SK-N-SH (cell line): ENCODE measurements around the gene PBXIP1. TPM values are rescaled to one million over a fixed set of nuclear protein-coding genes. Genes with fewer than 3 reads are reported as not detected.

Experiments
- CTCF ChIA-PET: fragments of 300-600, 350-600 bp; formaldehyde crosslinking; extraction: SDS; loops from one replicate; lab custom pipeline; 2021; lab: Yijun Ruan, JAX
- POLR2A ChIA-PET: fragments of 350-600 bp; sonication (Branson Sonifier 250); formaldehyde crosslinking; extraction: SDS; loops from one replicate; lab custom pipeline; 2020; ENCODE audit warnings: antibody characterized with exemption, inconsistent platforms; lab: Yijun Ruan, JAX
- DNase-seq: peaks from one replicate; pipeline ENCODE4 v3.0.0; 2012
- H2AFZ ChIP-seq: fragments of 200-600 bp; sonication (generic); 2 replicates; pipeline ENCODE4 v1.8.1; 2016; ENCODE audit warnings: antibody characterized with exemption, mild to moderate bottlenecking, low read depth
- H3F3A ChIP-seq: fragments of 200-600 bp; sonication (generic); replicated peaks from 2 replicates; pipeline ENCODE3; 2016; ENCODE audit warnings: antibody characterized with exemption, mild to moderate bottlenecking; ENCODE audit not compliant: insufficient read depth
- H3K27ac ChIP-seq, 2 experiments: fragments of 200-500 bp in 1 of 2; fragments of 200-600 bp in 1 of 2; sonication (Bioruptor generic) in 1 of 2; sonication (generic), shearing (Covaris generic) in 1 of 2; 2 replicates each; pipeline versions ENCODE4 v1.5.1 to v1.6.1; 2014 to 2016; ENCODE audit warnings: low read depth in 2 of 2, inconsistent platforms in 1 of 2, low read length in 1 of 2, mild to moderate bottlenecking in 1 of 2, mixed read lengths in 1 of 2
- H3K27me3 ChIP-seq: fragments of 200-600 bp; sonication (generic), shearing (Covaris generic); 2 replicates; pipeline ENCODE4 v1.6.1; 2016; ENCODE audit warnings: mixed run types; ENCODE audit not compliant: insufficient read depth
- H3K36me3 ChIP-seq, 2 experiments: fragments of 200-500 bp in 1 of 2; fragments of 200-600 bp in 1 of 2; sonication (Bioruptor generic) in 1 of 2; sonication (generic) in 1 of 2; replicated peaks in 1 of 2; 2 replicates each; pipeline versions ENCODE3 to v1.5.1; 2014 to 2016; ENCODE audit warnings: low read length in 1 of 2, mild to moderate bottlenecking in 1 of 2; ENCODE audit not compliant: insufficient read depth in 2 of 2, control insufficient read depth in 1 of 2
- H3K4me1 ChIP-seq, 2 experiments: fragments of 200-500 bp in 1 of 2; fragments of 200-600 bp in 1 of 2; sonication (Bioruptor generic) in 1 of 2; sonication (generic), shearing (Covaris generic) in 1 of 2; 2 replicates each; pipeline versions ENCODE4 v1.5.1 to v1.6.1; 2014 to 2016; ENCODE audit warnings: low read depth in 1 of 2, low read length in 1 of 2, mixed run types in 1 of 2; ENCODE audit not compliant: insufficient read depth in 2 of 2, control insufficient read depth in 1 of 2
- H3K4me2 ChIP-seq: fragments of 200-600 bp; sonication (generic), shearing (Covaris generic); 2 replicates; pipeline ENCODE4 v1.6.1; 2017; ENCODE audit warnings: mixed run types
- H3K4me3 ChIP-seq, 2 experiments: fragments of 200-500 bp in 1 of 2; fragments of 200-600 bp in 1 of 2; sonication (Bioruptor generic) in 1 of 2; sonication (generic), shearing (Covaris generic) in 1 of 2; 2 replicates each; pipeline versions ENCODE4 v1.5.1 to v1.8.1; 2014 to 2016; ENCODE audit warnings: low read depth in 2 of 2, inconsistent platforms in 1 of 2, low read length in 1 of 2, mild to moderate bottlenecking in 1 of 2, mixed read lengths in 1 of 2, moderate library complexity in 1 of 2
- H3K79me2 ChIP-seq: fragments of 200-600 bp; sonication (generic); 2 replicates; pipeline ENCODE4 v1.8.1; 2017; ENCODE audit warnings: mild to moderate bottlenecking; ENCODE audit not compliant: insufficient read depth
- H3K9ac ChIP-seq: fragments of 200-600 bp; sonication (generic); 2 replicates; pipeline ENCODE4 v1.6.1; 2017; ENCODE audit warnings: mixed run types
- H3K9me2 ChIP-seq: fragments of 200-600 bp; sonication (generic); 2 replicates; pipeline ENCODE4 v1.6.1; 2017; ENCODE audit warnings: mixed run types
- H3K9me3 ChIP-seq: fragments of 200-600 bp; sonication (generic); 2 replicates; pipeline ENCODE4 v1.6.1; 2017; ENCODE audit warnings: mixed run types, mild to moderate bottlenecking, moderate library complexity
- H4K20me1 ChIP-seq: fragments of 200-600 bp; sonication (generic); 2 replicates; pipeline ENCODE4 v1.6.1; 2017; ENCODE audit warnings: mild to moderate bottlenecking, mixed run types; ENCODE audit not compliant: insufficient read depth
- CHD2 ChIP-seq: fragments of 150-350 bp; IDR thresholded peaks from 2 replicates; pipeline ENCODE4 v1.6.1; 2018; ENCODE audit warnings: low read length; ENCODE audit not compliant: partially characterized antibody
- EP300 ChIP-seq, 2 experiments: IDR thresholded peaks; 2 replicates each; pipeline versions ENCODE4 v1.4.0 to v1.6.1; 2012; ENCODE audit warnings: borderline replicate concordance in 1 of 2, low read depth in 1 of 2, low read length in 1 of 2
- FOSL2 ChIP-seq: IDR thresholded peaks from 2 replicates; pipeline ENCODE4 v1.4.0; 2012; ENCODE audit warnings: low read depth, mild to moderate bottlenecking, moderate library complexity, borderline replicate concordance
- FOXJ3 ChIP-seq: sonication (generic); formaldehyde crosslinking; IDR thresholded peaks from 2 replicates; pipeline ENCODE4 v1.5.1; 2020; ENCODE audit warnings: mild to moderate bottlenecking, missing genetic modification reagents
- FOXM1 ChIP-seq: IDR thresholded peaks from 2 replicates; pipeline ENCODE4 v1.4.0; 2012; ENCODE audit warnings: low read depth, mild to moderate bottlenecking
- JUND ChIP-seq: IDR thresholded peaks from 2 replicates; pipeline ENCODE4 v1.4.0; 2012
- MXI1 ChIP-seq: IDR thresholded peaks from 2 replicates; pipeline ENCODE4 v1.6.1; 2012; ENCODE audit warnings: mild to moderate bottlenecking, low read depth, low read length, improper control_type of control experiment
- NRF1 ChIP-seq: IDR thresholded peaks from 2 replicates; pipeline ENCODE4 v1.6.1; 2012; ENCODE audit warnings: low read depth, mild to moderate bottlenecking, low read length
- RAD21 ChIP-seq: IDR thresholded peaks from 2 replicates; pipeline ENCODE4 v1.6.1; 2012; ENCODE audit warnings: mild to moderate bottlenecking, low read length
- TAF1 ChIP-seq: IDR thresholded peaks from 2 replicates; pipeline ENCODE4 v1.6.1; 2012; ENCODE audit warnings: low read depth, mild to moderate bottlenecking, low read length, moderate library complexity, borderline replicate concordance
- TCF12 ChIP-seq: IDR thresholded peaks from 2 replicates; pipeline ENCODE4 v1.4.0; 2012
- YY1 ChIP-seq: IDR thresholded peaks from 2 replicates; pipeline ENCODE4 v1.4.0; 2012; ENCODE audit warnings: low read depth, mild to moderate bottlenecking
- WGBS: methylation state at CpG from one replicate; pipeline ENCODE4 v1.1.6; 2017; ENCODE audit warnings: low lambda C conversion rate; 5-methylcytosine and 5-hydroxymethylcytosine counted together
- polyA plus RNA-seq, 3 experiments: library from polyadenylated mRNA; depleted of rRNA; stranded (reverse); fragments of >200 nt; gene quantifications; 2 replicates each; pipeline ENCODE4 v1.2.3, GENCODE V29; 2012
- TF ChIP-seq, protein P1 (sequence below): IDR thresholded peaks from 2 replicates; pipeline ENCODE4; 2012
- TF ChIP-seq, protein P2 (sequence below): IDR thresholded peaks from 2 replicates; pipeline ENCODE4 v1.4.0; 2012; ENCODE audit warnings: low read depth, borderline replicate concordance
- TF ChIP-seq, protein P3 (sequence below): fragments of 150-350 bp; IDR thresholded peaks from 2 replicates; pipeline ENCODE4 v1.6.1; 2016; ENCODE audit warnings: mild to moderate bottlenecking, low read depth, low read length

Gene PBXIP1
- polyA plus RNA-seq, 1 of the 3 experiments (the other 2 are of a cell fraction) = 55.9 TPM

DNA sequence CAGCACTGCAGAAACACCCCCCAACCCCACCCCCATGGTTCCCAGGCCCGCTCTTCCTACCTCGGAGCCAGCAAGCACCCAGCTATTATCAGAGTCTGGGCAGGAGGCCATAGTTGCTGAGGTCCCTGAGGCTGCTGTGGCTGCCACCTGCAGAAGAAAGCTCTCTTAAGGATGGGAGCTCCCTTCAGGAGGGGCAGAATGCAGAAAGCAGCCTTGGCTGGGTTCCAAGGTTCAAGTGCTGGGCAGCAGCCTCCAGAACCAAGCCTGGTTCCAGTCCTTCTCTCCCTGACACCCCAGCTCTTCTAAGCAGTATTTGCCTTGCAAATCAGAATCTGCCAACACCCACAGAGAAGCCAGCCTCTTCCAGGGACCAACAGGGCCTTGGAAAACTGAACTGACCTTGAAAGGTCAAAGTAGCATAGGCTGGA, 2.3 kb downstream of the PBXIP1 start:
- CTCF ChIA-PET = interaction anchor here (1.2 to 37.5 kb wide), 5 partner anchors 45 to 284 kb away, joined by 3 to 640 read pairs (median 6); partner anchors contain the start of genes LENEP and ZBTB7B
- no peak overlapping the region for H3K9ac ChIP-seq

DNA sequence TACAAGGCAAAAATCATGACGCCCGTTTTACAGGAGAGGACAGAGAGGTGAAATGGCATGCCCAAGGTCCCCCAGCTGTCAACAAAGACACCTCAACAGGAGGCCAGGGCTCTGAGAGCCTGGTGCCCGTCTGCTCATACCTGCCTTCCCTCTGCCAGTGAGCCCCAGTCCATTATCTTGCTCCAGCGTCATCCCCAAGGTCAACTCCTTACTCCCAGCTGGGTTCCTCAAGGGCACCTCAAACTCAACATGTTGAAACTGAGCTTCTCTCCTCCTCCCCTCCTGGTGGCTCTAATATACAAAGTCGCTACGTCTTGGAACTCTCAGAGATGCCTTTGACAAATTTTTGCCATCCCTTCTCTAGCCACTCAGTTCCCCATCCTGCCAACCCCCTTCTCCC, 3.2 kb downstream of the PBXIP1 start:
- no peak overlapping the region for H2AFZ ChIP-seq
- H3K9ac ChIP-seq = no peak overlapping the region
- no peaks in the 10 kb centered on the region for H3K9me3 ChIP-seq
- no peaks in the 10 kb centered on the region for H3K79me2 ChIP-seq
- H3F3A ChIP-seq = peaks cover 8% of the 10 kb centered on the region
- no peak overlapping the region for H3K27ac ChIP-seq
- ChIA-PET CTCF (interaction anchor here (0.9 to 37.5 kb wide), 7 partner anchors 9 to 393 kb away, joined by 3 to 640 read pairs (median 4); partner anchors contain the start of genes LENEP, PYGO2 and ZBTB7B), POLR2A (interaction anchor here (1.6 kb wide), 1 partner anchor 8 kb away, joined by 5 read pairs; the partner anchor contains the start of gene PYGO2)
- DNase-seq = no peak
- H4K20me1 ChIP-seq = no peaks in the 10 kb centered on the region
- 82% methylated on average over 6 of the region's 6 CpGs for WGBS
- H3K4me3 ChIP-seq = no peak overlapping the region
- no peak overlapping the region for H3K4me2 ChIP-seq
- TF ChIP-seq FOXJ3 (CRISPR knock-in tag) (no peak), NRF1 (no peak), YY1 (no peak), CHD2 (no peak), FOXM1 (no peak)
- TF ChIP-seq, all 33 proteins: peak for 0
- H3K4me1 ChIP-seq = peaks cover 0 to 42% of the 10 kb centered on the region in 2 experiments; a peak in 3 of 4 replicates
- H3K27me3 ChIP-seq = no peaks in the 10 kb centered on the region
- peaks cover 0 to 15% of the 10 kb centered on the region in 2 experiments for H3K36me3 ChIP-seq
- no peaks in the 10 kb centered on the region for H3K9me2 ChIP-seq

More for the DNA sequence above, 2.3 kb downstream of the PBXIP1 start:
- H3K4me3 ChIP-seq = no peak overlapping the region
- POLR2A ChIA-PET = interaction anchor here (0.6 kb wide), 1 partner anchor 1027 kb away, joined by 7 read pairs; no protein-coding TSS in a partner anchor
- no peak overlapping the region for H3K4me2 ChIP-seq
- H3K36me3 ChIP-seq = peaks cover 0 to 18% of the 10 kb centered on the region in 2 experiments
- H3K27me3 ChIP-seq = no peaks in the 10 kb centered on the region
- no peaks in the 10 kb centered on the region for H3K9me2 ChIP-seq
- peaks cover 0 to 42% of the 10 kb centered on the region in 2 experiments; a peak in 3 of 4 replicates for H3K4me1 ChIP-seq
- 71% methylated on average over 2 of the region's 2 CpGs for WGBS
- H2AFZ ChIP-seq = no peak overlapping the region
- peaks cover 12% of the 10 kb centered on the region for H3F3A ChIP-seq
- H3K9me3 ChIP-seq = no peaks in the 10 kb centered on the region
- no peaks in the 10 kb centered on the region for H3K79me2 ChIP-seq
- H3K27ac ChIP-seq = no peak overlapping the region
- TF ChIP-seq, protein P1, sequence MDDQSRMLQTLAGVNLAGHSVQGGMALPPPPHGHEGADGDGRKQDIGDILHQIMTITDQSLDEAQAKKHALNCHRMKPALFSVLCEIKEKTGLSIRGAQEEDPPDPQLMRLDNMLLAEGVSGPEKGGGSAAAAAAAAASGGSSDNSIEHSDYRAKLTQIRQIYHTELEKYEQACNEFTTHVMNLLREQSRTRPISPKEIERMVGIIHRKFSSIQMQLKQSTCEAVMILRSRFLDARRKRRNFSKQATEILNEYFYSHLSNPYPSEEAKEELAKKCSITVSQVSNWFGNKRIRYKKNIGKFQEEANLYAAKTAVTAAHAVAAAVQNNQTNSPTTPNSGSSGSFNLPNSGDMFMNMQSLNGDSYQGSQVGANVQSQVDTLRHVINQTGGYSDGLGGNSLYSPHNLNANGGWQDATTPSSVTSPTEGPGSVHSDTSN = no peak
- TF ChIP-seq MXI1 = no peak
- no peak for DNase-seq
- H4K20me1 ChIP-seq = no peaks in the 10 kb centered on the region

DNA sequence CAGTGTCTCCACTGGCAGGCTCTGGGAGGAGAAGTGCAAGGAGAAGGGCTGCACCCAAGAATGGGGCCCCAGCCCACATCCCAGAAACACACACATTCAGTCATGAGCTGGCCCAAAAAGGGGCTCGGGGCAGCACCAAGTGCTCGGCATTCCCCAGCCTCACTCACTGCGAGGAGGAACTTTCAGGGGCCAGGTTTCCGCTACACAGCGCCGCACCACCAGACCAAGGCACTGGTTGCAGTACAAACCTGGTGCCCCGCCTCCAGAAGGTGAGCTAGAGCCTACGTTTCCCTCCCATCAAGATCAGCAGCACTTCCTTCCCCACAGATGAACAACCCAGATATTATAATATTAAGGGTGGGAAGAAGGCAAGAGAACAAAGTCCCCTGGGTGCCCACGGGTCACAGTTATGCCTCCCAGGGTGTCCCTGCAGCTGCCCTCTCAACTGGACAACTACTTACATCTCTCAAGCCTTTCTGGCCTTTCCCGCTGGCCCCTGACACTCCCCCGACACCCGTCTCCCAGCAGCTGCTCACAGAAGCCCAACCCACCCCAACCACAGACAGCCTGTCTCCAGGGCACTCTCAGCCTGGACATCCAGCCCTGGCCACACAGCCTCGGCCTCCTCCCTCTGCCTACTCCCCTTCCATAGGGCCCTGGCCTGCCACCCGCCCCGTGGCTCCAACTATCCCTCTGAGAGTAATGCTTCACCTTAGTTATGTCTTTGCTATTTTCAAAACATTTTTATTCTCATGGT, 3.8 kb downstream of the PBXIP1 start:
- POLR2A ChIA-PET = interaction anchor here (1.6 kb wide), 1 partner anchor 9 kb away, joined by 5 read pairs; the partner anchor contains the start of gene PYGO2
- Histone ChIP-seq H3K9ac (no peak overlapping the region), H3K36me3 (peaks cover 0 to 19% of the 10 kb centered on the region in 2 experiments), H3K4me3 (no peak overlapping the region), H3K4me2 (no peak overlapping the region), H3K79me2 (no peaks in the 10 kb centered on the region), H3K27me3 (no peaks in the 10 kb centered on the region), H2AFZ (no peak overlapping the region), H3K4me1 (peaks cover 0 to 42% of the 10 kb centered on the region in 2 experiments; a peak in 3 of 4 replicates), H3F3A (peaks cover 5% of the 10 kb centered on the region), H3K27ac (no peak overlapping the region), H3K9me3 (no peaks in the 10 kb centered on the region), H3K9me2 (no peaks in the 10 kb centered on the region), H4K20me1 (no peaks in the 10 kb centered on the region)
- CTCF ChIA-PET = interaction anchor here (0.8 to 37.5 kb wide), 9 partner anchors 9 to 392 kb away, joined by 3 to 640 read pairs (median 4); partner anchors contain the start of genes LENEP, PMVK, PYGO2 and ZBTB7B
- TF ChIP-seq TCF12 (no peak), TAF1 (no peak), YY1 (no peak), MXI1 (no peak), RAD21 (no peak), FOXM1 (no peak), FOSL2 (no peak), JUND (no peak), EP300 (IDR thresholded peaks at IDR 0.05; ENCODE audit: borderline replicate concordance in 1 of 2, low read depth in 1 of 2, low read length in 1 of 2) (no peak)
- TF ChIP-seq, protein P2, sequence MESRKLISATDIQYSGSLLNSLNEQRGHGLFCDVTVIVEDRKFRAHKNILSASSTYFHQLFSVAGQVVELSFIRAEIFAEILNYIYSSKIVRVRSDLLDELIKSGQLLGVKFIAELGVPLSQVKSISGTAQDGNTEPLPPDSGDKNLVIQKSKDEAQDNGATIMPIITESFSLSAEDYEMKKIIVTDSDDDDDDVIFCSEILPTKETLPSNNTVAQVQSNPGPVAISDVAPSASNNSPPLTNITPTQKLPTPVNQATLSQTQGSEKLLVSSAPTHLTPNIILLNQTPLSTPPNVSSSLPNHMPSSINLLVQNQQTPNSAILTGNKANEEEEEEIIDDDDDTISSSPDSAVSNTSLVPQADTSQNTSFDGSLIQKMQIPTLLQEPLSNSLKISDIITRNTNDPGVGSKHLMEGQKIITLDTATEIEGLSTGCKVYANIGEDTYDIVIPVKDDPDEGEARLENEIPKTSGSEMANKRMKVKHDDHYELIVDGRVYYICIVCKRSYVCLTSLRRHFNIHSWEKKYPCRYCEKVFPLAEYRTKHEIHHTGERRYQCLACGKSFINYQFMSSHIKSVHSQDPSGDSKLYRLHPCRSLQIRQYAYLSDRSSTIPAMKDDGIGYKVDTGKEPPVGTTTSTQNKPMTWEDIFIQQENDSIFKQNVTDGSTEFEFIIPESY = no peak
- TF ChIP-seq, protein P3, sequence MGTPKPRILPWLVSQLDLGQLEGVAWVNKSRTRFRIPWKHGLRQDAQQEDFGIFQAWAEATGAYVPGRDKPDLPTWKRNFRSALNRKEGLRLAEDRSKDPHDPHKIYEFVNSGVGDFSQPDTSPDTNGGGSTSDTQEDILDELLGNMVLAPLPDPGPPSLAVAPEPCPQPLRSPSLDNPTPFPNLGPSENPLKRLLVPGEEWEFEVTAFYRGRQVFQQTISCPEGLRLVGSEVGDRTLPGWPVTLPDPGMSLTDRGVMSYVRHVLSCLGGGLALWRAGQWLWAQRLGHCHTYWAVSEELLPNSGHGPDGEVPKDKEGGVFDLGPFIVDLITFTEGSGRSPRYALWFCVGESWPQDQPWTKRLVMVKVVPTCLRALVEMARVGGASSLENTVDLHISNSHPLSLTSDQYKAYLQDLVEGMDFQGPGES = no peak
- peak; percentile 49 for DNase-seq
- 76% methylated on average over 15 of the region's 15 CpGs for WGBS
